ENCODE results near the gene CDH2. TPM values are rescaled to one million over a fixed set of nuclear protein-coding genes. Genes with fewer than 3 reads are reported as not detected.
"Not testable (repeated sequence)": the region's sequence is repeated elsewhere in the genome, so short reads cannot be mapped to it uniquely, and the experiment has no call there.

Gene CDH2
- total and polyA plus RNA-seq, 2 experiments from 2014 or later, result 14.7 to 36.9 TPM

GRCh38 chr18:27906189-27906588, 270.7 kb downstream of the CDH2 start:
- Mint-ChIP-seq H3K36me3 (ENCODE audit: low read depth) (peaks cover 25% of the 10 kb centered on the region), H3K9me3 (peaks cover 50% of the 10 kb centered on the region)
- not testable (repeated sequence) for H3K4me3 Mint-ChIP-seq; H3K27ac ChIP-seq (ENCODE audit: low read depth); H3F3A ChIP-seq (replicated peaks; ENCODE audit: low read depth); H3K9me2 ChIP-seq (ENCODE audit: insufficient read depth); ATAC-seq; H2AFZ ChIP-seq; H3K4me1 ChIP-seq (ENCODE audit: insufficient read depth); H4K20me1 ChIP-seq (replicated peaks; ENCODE audit: insufficient read depth); H3K27ac Mint-ChIP-seq; H3K27me3 ChIP-seq (ENCODE audit: insufficient read depth); H3K36me3 ChIP-seq (ENCODE audit: insufficient read depth); H3K4me2 ChIP-seq; H3K4me1 Mint-ChIP-seq; H3K4me3 ChIP-seq; DNase-seq (ENCODE audit: low spot score); H3K27me3 Mint-ChIP-seq (ENCODE audit: insufficient read depth, low read depth, poor library complexity); H3K79me2 ChIP-seq (replicated peaks; ENCODE audit: insufficient read depth)

GRCh38 chr18:27903906-27904305, 273.0 kb downstream of the CDH2 start:
- ATAC-seq (no peak), DNase-seq (ENCODE audit: low spot score) (no peak)
- no peaks in the 10 kb centered on the region for H4K20me1 ChIP-seq (replicated peaks; ENCODE audit: insufficient read depth)
- H3K4me3 Mint-ChIP-seq, result no peak overlapping the region
- H3K36me3 ChIP-seq (ENCODE audit: insufficient read depth), result no peaks in the 10 kb centered on the region; the same call in 1 of the 2 replicates
- H3K27ac Mint-ChIP-seq, result no peak overlapping the region
- H3K27ac ChIP-seq (ENCODE audit: low read depth), result no peak overlapping the region
- H3K4me1 ChIP-seq (ENCODE audit: insufficient read depth), result peaks cover 6% of the 10 kb centered on the region; the same call in 1 of the 2 replicates
- TF ChIP-seq CREB1 (CRISPR knock-in tag; IDR thresholded peaks at IDR 0.05; ENCODE audit: low read depth) (no peak), ZNF114 (CRISPR knock-in tag; IDR thresholded peaks at IDR 0.05) (no peak), POLR2AphosphoS5 (IDR thresholded peaks at IDR 0.05; ENCODE audit: low read depth) (no peak), ZNF462 (CRISPR knock-in tag; IDR thresholded peaks at IDR 0.05) (no peak), NANOG (IDR thresholded peaks at IDR 0.05; ENCODE audit: borderline replicate concordance) (no peak)
- TF ChIP-seq, protein P1, sequence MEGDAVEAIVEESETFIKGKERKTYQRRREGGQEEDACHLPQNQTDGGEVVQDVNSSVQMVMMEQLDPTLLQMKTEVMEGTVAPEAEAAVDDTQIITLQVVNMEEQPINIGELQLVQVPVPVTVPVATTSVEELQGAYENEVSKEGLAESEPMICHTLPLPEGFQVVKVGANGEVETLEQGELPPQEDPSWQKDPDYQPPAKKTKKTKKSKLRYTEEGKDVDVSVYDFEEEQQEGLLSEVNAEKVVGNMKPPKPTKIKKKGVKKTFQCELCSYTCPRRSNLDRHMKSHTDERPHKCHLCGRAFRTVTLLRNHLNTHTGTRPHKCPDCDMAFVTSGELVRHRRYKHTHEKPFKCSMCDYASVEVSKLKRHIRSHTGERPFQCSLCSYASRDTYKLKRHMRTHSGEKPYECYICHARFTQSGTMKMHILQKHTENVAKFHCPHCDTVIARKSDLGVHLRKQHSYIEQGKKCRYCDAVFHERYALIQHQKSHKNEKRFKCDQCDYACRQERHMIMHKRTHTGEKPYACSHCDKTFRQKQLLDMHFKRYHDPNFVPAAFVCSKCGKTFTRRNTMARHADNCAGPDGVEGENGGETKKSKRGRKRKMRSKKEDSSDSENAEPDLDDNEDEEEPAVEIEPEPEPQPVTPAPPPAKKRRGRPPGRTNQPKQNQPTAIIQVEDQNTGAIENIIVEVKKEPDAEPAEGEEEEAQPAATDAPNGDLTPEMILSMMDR (conservative IDR thresholded peaks at IDR 0.05; ENCODE audit: low read depth in 2 of 2), result no peak
- TF ChIP-seq, protein P2, sequence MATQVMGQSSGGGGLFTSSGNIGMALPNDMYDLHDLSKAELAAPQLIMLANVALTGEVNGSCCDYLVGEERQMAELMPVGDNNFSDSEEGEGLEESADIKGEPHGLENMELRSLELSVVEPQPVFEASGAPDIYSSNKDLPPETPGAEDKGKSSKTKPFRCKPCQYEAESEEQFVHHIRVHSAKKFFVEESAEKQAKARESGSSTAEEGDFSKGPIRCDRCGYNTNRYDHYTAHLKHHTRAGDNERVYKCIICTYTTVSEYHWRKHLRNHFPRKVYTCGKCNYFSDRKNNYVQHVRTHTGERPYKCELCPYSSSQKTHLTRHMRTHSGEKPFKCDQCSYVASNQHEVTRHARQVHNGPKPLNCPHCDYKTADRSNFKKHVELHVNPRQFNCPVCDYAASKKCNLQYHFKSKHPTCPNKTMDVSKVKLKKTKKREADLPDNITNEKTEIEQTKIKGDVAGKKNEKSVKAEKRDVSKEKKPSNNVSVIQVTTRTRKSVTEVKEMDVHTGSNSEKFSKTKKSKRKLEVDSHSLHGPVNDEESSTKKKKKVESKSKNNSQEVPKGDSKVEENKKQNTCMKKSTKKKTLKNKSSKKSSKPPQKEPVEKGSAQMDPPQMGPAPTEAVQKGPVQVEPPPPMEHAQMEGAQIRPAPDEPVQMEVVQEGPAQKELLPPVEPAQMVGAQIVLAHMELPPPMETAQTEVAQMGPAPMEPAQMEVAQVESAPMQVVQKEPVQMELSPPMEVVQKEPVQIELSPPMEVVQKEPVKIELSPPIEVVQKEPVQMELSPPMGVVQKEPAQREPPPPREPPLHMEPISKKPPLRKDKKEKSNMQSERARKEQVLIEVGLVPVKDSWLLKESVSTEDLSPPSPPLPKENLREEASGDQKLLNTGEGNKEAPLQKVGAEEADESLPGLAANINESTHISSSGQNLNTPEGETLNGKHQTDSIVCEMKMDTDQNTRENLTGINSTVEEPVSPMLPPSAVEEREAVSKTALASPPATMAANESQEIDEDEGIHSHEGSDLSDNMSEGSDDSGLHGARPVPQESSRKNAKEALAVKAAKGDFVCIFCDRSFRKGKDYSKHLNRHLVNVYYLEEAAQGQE (IDR thresholded peaks at IDR 0.05; ENCODE audit: unreplicated experiment), result no peak
- H3K9me2 ChIP-seq (ENCODE audit: insufficient read depth), result no peaks in the 10 kb centered on the region
- no peaks in the 10 kb centered on the region for H3F3A ChIP-seq (replicated peaks; ENCODE audit: low read depth)
- H3K27me3 ChIP-seq (ENCODE audit: insufficient read depth), result no peaks in the 10 kb centered on the region
- no peak overlapping the region for H3K4me2 ChIP-seq
- H2AFZ ChIP-seq, result no peak overlapping the region
- peaks cover 5% of the 10 kb centered on the region for H3K4me1 Mint-ChIP-seq
- H3K9me3 Mint-ChIP-seq, result peaks cover 37% of the 10 kb centered on the region
- peaks cover 2% of the 10 kb centered on the region for H3K27me3 Mint-ChIP-seq (ENCODE audit: insufficient read depth, low read depth, poor library complexity)
- H3K79me2 ChIP-seq (replicated peaks; ENCODE audit: insufficient read depth), result no peaks in the 10 kb centered on the region
- H3K4me3 ChIP-seq, result no peak overlapping the region
- peaks cover 25% of the 10 kb centered on the region for H3K36me3 Mint-ChIP-seq (ENCODE audit: low read depth)
